ENCODE results near the gene ILDR1.
"Not testable (repeated sequence)": the region's sequence is repeated elsewhere in the genome, so short reads cannot be mapped to it uniquely, and the experiment has no call there.

ILDR1 gene

GRCh38 chr3:122021811-122022401 is at the start of gene ILDR1:
TSS of gene ILDR1 (minus strand) at chr3:122022247. CDS start at chr3:122022077, 170 bp downstream.
- Mint-ChIP-seq H3K9me3 (no peaks in the 10 kb centered on the region), H3K36me3 (ENCODE audit: low read depth) (no peaks in the 10 kb centered on the region), H3K27ac (no peak within 1 kb of the TSS)

GRCh38 chr3:122067588-122068240 is 45.7 kb upstream of the ILDR1 start:
- peaks cover 10% of the 10 kb centered on the region for H3K36me3 Mint-ChIP-seq (ENCODE audit: low read depth)
- no peaks in the 10 kb centered on the region for H3K9me3 Mint-ChIP-seq
- peaks cover 43% of the 10 kb centered on the region for H3K4me1 Mint-ChIP-seq (ENCODE audit: low read depth)
- DNase-seq (ENCODE audit: low spot score), result no peak
- H3K4me3 Mint-ChIP-seq, result peak overlapping the region; percentile 73
- H3K27ac Mint-ChIP-seq, result peak overlapping the region; percentile 86
- peaks cover 4% of the 10 kb centered on the region for H3K27me3 Mint-ChIP-seq (ENCODE audit: low read depth)

More at GRCh38 chr3:122021811-122022401, at the start of gene ILDR1:
- H3K4me3 Mint-ChIP-seq, result peak within 1 kb of the TSS; percentile 79
- peaks cover 30% of the 10 kb centered on the region for H3K4me1 Mint-ChIP-seq (ENCODE audit: low read depth)
- no peak for DNase-seq (ENCODE audit: low spot score)
- H3K27me3 Mint-ChIP-seq (ENCODE audit: low read depth), result peaks cover 21% of the 10 kb centered on the region

- no peak for DNase-seq (ENCODE audit: low spot score)
- Mint-ChIP-seq H3K9me3 (no peaks in the 10 kb centered on the region), H3K27me3 (ENCODE audit: low read depth) (peaks cover 4% of the 10 kb centered on the region), H3K4me3 (peak overlapping the region; percentile 73), H3K27ac (peak overlapping the region; percentile 86), H3K4me1 (ENCODE audit: low read depth) (peaks cover 43% of the 10 kb centered on the region), H3K36me3 (ENCODE audit: low read depth) (peaks cover 10% of the 10 kb centered on the region)
Observed at GRCh38 chr3:122067214-122067550, 45.1 kb upstream of the ILDR1 start.

GRCh38 chr3:122066331-122067213 is 44.5 kb upstream of the ILDR1 start:
- peaks cover 10% of the 10 kb centered on the region for H3K36me3 Mint-ChIP-seq (ENCODE audit: low read depth)
- no peaks in the 10 kb centered on the region for H3K9me3 Mint-ChIP-seq
- H3K4me1 Mint-ChIP-seq (ENCODE audit: low read depth), result peaks cover 43% of the 10 kb centered on the region
- H3K4me3 Mint-ChIP-seq, result peak overlapping the region; percentile 73
- peaks cover 4% of the 10 kb centered on the region for H3K27me3 Mint-ChIP-seq (ENCODE audit: low read depth)
- H3K27ac Mint-ChIP-seq, result peak overlapping the region; percentile 86
- no peak for DNase-seq (ENCODE audit: low spot score)

GRCh38 chr3:122064326-122064725 is 42.3 kb upstream of the ILDR1 start:
- no peak overlapping the region for H3K27ac Mint-ChIP-seq
- H3K27me3 Mint-ChIP-seq (ENCODE audit: low read depth), result peaks cover 6% of the 10 kb centered on the region
- peaks cover 9% of the 10 kb centered on the region for H3K36me3 Mint-ChIP-seq (ENCODE audit: low read depth)
- no peak for DNase-seq (ENCODE audit: low spot score)
- H3K4me1 Mint-ChIP-seq (ENCODE audit: low read depth), result peaks cover 34% of the 10 kb centered on the region
- no peak overlapping the region for H3K4me3 Mint-ChIP-seq
- no peaks in the 10 kb centered on the region for H3K9me3 Mint-ChIP-seq

- Mint-ChIP-seq H3K4me1 (ENCODE audit: low read depth) (peaks cover 34% of the 10 kb centered on the region), H3K27ac (no peak overlapping the region), H3K27me3 (ENCODE audit: low read depth) (peaks cover 6% of the 10 kb centered on the region), H3K4me3 (no peak overlapping the region), H3K9me3 (no peaks in the 10 kb centered on the region), H3K36me3 (ENCODE audit: low read depth) (peaks cover 12% of the 10 kb centered on the region)
- no peak for DNase-seq (ENCODE audit: low spot score)
Observed at GRCh38 chr3:122063908-122064307, 41.9 kb upstream of the ILDR1 start.

- Mint-ChIP-seq H3K4me3 (no peak overlapping the region), H3K27me3 (ENCODE audit: low read depth) (peaks cover 10% of the 10 kb centered on the region), H3K9me3 (no peaks in the 10 kb centered on the region), H3K36me3 (ENCODE audit: low read depth) (peaks cover 15% of the 10 kb centered on the region), H3K27ac (no peak overlapping the region), H3K4me1 (ENCODE audit: low read depth) (peaks cover 9% of the 10 kb centered on the region)
- DNase-seq (ENCODE audit: low spot score), result no peak
Observed at GRCh38 chr3:122060040-122060698, 38.1 kb upstream of the ILDR1 start.

- Mint-ChIP-seq H3K27ac (no peak overlapping the region), H3K27me3 (ENCODE audit: low read depth) (peaks cover 12% of the 10 kb centered on the region), H3K9me3 (no peaks in the 10 kb centered on the region), H3K36me3 (ENCODE audit: low read depth) (peaks cover 15% of the 10 kb centered on the region), H3K4me3 (no peak overlapping the region), H3K4me1 (ENCODE audit: low read depth) (peaks cover 1% of the 10 kb centered on the region)
- DNase-seq (ENCODE audit: low spot score), result no peak
Observed at GRCh38 chr3:122058294-122058693, 36.2 kb upstream of the ILDR1 start.

GRCh38 chr3:122057671-122058070 is 35.6 kb upstream of the ILDR1 start:
- Mint-ChIP-seq H3K27ac (no peak overlapping the region), H3K27me3 (ENCODE audit: low read depth) (peaks cover 12% of the 10 kb centered on the region), H3K9me3 (no peaks in the 10 kb centered on the region), H3K4me3 (no peak overlapping the region), H3K36me3 (ENCODE audit: low read depth) (peaks cover 15% of the 10 kb centered on the region), H3K4me1 (ENCODE audit: low read depth) (peaks cover 5% of the 10 kb centered on the region)
- DNase-seq (ENCODE audit: low spot score), result no peak

GRCh38 chr3:122055215-122055614 is 33.2 kb upstream of the ILDR1 start, which contains the start of gene CD86:
TSS of gene CD86 (plus strand) at chr3:122055362. CDS start at chr3:122055490, 128 bp downstream.
- no peaks in the 10 kb centered on the region for H3K9me3 Mint-ChIP-seq

GRCh38 chr3:122052968-122053367 is 30.9 kb upstream of the ILDR1 start:
- no peak overlapping the region for H3K4me3 Mint-ChIP-seq
- H3K27ac Mint-ChIP-seq, result no peak overlapping the region
- peaks cover 5% of the 10 kb centered on the region for H3K36me3 Mint-ChIP-seq (ENCODE audit: low read depth)
- peaks cover 5% of the 10 kb centered on the region for H3K4me1 Mint-ChIP-seq (ENCODE audit: low read depth)
- peaks cover 22% of the 10 kb centered on the region for H3K27me3 Mint-ChIP-seq (ENCODE audit: low read depth)
- H3K9me3 Mint-ChIP-seq, result peaks cover 5% of the 10 kb centered on the region
- no peak for DNase-seq (ENCODE audit: low spot score)

More at GRCh38 chr3:122055215-122055614, 33.2 kb upstream of the ILDR1 start, which contains the start of gene CD86:
- H3K27ac Mint-ChIP-seq, result no peak within 1 kb of the TSS
- H3K4me3 Mint-ChIP-seq, result no peak within 1 kb of the TSS
- DNase-seq (ENCODE audit: low spot score), result no peak
- H3K36me3 Mint-ChIP-seq (ENCODE audit: low read depth), result peaks cover 15% of the 10 kb centered on the region
- peaks cover 14% of the 10 kb centered on the region for H3K27me3 Mint-ChIP-seq (ENCODE audit: low read depth)
- peaks cover 5% of the 10 kb centered on the region for H3K4me1 Mint-ChIP-seq (ENCODE audit: low read depth)

GRCh38 chr3:122047773-122048172 is 25.7 kb upstream of the ILDR1 start:
- not testable (repeated sequence) for H3K9me3 Mint-ChIP-seq; H3K36me3 Mint-ChIP-seq (ENCODE audit: low read depth); H3K4me1 Mint-ChIP-seq (ENCODE audit: low read depth); H3K27ac Mint-ChIP-seq; DNase-seq (ENCODE audit: low spot score); H3K4me3 Mint-ChIP-seq
- H3K27me3 Mint-ChIP-seq (ENCODE audit: low read depth), result peaks cover 12% of the 10 kb centered on the region

- H3K9me3 Mint-ChIP-seq; H3K4me1 Mint-ChIP-seq (ENCODE audit: low read depth); H3K36me3 Mint-ChIP-seq (ENCODE audit: low read depth); H3K27ac Mint-ChIP-seq; H3K4me3 Mint-ChIP-seq; DNase-seq (ENCODE audit: low spot score): not testable (repeated sequence)
- H3K27me3 Mint-ChIP-seq (ENCODE audit: low read depth), result peaks cover 11% of the 10 kb centered on the region
Observed at GRCh38 chr3:122047296-122047695, 25.2 kb upstream of the ILDR1 start.

All from T-helper 2 cell treated with Interferon-gamma antibody and Interleukin-4, amounts not matched to agents 5 μg/mL and 100 μg/mL, for 36 hours (primary cell).